Prostate gland (tissue), 2 donors: ENCODE data around the gene CAP2.

Experiments used
- CTCF ChIP-seq, 4 experiments: fragments of 200-600 bp in 2 of 4; fragments of 450-650 bp in 2 of 4; sonication (generic) in 2 of 4; IDR thresholded peaks; 1 replicate in 3 of 4; 2 replicates in 1 of 4; pipeline ENCODE4 v1.5.1; 2016 to 2019; ENCODE audit warnings: antibody characterized with exemption in 4 of 4, mild to moderate bottlenecking in 2 of 4, moderate library complexity in 2 of 4
- POLR2A ChIP-seq: fragments of 450-650 bp; IDR thresholded peaks from one replicate; pipeline ENCODE4 v1.6.1; 2016; ENCODE audit warnings: antibody characterized with exemption, mild to moderate bottlenecking
- POLR2AphosphoS5 ChIP-seq: sonication (generic); formaldehyde crosslinking; IDR thresholded peaks from one replicate; pipeline ENCODE4 v1.6.1; 2017; ENCODE audit warnings: antibody characterized with exemption

- no peak for TF ChIP-seq CTCF (IDR thresholded peaks at IDR 0.05)
- TF ChIP-seq POLR2A = no peak
- TF ChIP-seq POLR2AphosphoS5 = no peak
These were observed 2.9 kb downstream of the CAP2 start for GRCh38 chr6:17396256-17396655.
